Activated gamma-delta T cell treated with anti-CD3 and anti-CD28 coated beads, Interleukin-2, amount 50 U/mL, for 16 hours (primary cell): ENCODE results near the gene OR5AC2.

Experiments
- DNase-seq: peaks from one replicate; pipeline ENCODE4 v3.0.0-alpha.2; 2020; ENCODE audit warnings: low read depth

The OR5AC2 gene, protein sequence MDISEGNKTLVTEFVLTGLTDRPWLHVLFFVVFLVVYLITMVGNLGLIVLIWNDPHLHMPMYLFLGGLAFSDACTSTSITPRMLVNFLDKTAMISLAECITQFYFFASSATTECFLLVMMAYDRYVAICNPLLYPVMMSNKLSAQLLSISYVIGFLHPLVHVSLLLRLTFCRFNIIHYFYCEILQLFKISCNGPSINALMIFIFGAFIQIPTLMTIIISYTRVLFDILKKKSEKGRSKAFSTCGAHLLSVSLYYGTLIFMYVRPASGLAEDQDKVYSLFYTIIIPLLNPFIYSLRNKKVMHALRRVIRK

DNA sequence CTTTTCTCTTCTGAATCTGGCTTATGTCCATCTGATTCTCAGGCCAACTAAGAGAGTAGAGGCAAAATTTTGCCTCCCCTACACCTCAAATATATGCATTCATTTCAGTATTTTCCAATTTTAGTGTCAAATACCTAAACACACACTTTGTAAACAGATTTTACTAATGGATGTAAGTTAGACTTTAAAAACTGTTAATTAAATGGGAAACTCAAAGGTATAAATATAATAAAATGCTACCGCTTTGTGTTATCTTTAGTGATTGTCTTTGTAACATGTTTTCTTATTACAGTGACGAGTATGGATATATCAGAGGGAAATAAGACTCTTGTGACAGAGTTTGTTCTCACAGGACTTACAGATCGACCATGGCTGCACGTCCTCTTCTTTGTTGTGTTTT is at the start of gene OR5AC2:
Gene OR5AC2, plus strand, starts transcription at position 301 of the 400 bp plus-strand sequence. Its CDS starts 0 bp downstream, at position 301.
- DNase-seq, result no peak

DNA sequence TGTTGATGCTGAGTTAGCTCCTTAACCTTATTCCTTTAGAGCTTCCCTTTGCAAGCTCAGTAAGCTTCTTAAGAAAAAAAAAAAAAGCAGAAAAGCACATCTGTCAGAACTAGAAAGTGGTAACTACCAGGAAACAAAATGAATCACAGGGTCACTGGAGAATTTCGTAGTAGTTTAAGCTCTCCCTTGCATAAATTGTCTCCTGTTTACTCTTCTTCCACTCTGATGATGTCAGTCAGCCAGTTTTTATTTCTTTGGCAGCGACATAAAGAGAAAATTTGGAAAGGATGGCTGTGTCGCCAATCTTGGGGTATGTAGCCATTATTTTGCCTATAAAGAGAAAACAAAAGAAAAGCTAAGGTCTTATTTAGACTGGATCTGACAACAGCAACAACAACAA is 48.7 kb upstream of the OR5AC2 start:
- no peak for DNase-seq

DNA sequence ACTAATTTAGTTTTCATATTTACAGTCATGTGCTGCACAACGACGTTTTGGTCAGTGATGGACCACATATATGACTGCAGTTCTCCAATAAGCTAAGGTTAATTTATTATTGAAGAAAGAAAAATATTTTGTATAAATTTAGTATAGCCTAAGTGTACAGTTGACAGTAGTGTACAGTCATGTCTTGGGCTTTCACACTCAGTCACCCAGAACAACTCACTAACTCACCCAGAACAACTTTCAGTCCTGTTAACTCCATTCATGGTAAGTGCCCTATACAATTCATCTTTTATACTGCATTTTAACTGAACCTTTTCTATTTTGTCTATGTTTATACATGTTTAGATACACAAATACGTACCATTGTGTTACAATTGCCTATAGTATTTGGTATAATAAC is 48.1 kb upstream of the OR5AC2 start:
- DNase-seq, result no peak

DNA sequence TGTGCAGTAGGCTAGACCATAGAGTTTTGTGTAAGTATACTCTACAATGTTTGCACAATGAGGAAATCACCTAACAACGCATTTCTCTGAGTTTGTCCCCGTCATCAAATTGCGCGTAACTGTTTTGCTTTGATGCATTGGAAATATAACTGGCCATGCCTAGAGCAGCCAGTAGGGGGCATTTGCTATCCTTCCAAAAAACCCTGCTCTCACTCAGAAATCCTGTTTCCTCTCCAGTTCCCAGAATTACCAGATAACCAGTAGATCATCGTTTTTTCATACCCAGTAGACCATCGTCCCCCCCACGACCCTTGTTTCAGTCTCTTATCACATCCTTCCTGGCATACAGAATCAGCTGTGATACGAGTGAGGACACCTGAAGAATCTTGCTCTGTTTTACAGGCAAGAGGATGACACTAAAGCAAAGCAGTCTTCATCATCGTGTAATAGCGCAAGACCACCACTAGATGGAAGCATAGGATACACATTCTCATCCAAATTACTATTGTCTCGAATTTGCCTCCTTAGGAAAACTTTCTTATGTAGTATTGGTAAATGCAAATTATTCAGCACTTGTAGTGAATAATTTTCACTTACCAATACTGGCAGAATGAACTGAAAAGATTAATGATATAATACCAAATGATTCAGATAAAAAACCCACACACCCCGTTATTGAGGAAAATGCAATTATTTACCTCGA is 47.5 kb upstream of the OR5AC2 start:
- DNase-seq, result peak; percentile 49

DNA sequence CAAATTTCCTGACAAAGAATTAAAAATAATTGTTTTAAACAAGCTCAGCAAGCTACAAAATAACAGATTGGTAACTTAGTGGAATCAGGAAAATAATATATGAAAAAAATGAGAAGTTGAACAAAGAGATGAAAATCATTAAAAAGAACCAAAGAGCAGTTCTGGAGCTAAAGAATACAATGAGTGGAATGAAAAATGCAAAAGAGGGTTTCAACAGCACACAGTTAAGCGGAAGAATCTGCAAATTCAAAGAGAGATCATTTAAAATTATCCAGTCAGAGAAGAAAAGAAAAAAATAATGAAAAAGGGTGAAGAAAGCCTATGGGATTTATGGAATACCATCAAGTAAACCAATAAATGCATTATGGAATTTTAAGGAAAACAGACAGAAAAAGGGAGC is 45.6 kb upstream of the OR5AC2 start:
- DNase-seq, result no peak

DNA sequence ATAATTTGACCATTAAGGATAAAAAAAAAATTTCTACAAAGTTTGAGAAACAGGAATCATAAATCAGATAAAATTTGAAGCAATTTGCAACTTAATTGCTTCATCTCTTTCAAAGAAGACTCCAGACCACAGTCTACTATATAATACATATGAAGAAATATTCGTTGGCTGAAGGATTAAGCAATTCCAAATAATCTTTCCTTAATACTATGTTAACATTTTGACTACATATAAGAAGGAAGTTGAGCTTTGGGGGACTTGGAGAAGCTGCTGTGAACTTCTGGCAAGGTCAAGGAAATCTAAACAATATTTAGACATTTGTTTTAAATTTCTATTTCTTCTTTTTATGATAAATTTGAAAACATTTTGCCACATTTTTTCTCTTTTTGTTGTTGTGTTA is 38.4 kb upstream of the OR5AC2 start:
- no peak for DNase-seq

DNA sequence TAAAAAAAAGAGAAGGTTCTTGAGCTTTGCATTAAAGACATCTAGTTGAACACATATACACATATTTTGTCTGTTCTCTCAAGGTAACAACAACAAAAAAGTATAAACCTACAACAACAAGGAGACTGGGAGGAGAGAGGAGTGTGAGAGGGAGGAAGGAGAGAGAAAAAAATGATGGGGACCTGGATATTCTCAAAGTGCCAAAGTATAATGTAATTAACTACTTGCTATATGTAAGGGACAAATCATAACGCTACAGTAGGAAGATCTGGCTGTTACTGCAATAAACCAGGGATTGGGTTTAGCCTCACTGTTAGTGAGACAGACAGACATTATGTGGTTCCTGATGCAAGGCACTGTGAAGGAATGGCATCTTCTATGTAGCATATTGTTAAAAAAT is 37.7 kb upstream of the OR5AC2 start:
- no peak for DNase-seq

DNA sequence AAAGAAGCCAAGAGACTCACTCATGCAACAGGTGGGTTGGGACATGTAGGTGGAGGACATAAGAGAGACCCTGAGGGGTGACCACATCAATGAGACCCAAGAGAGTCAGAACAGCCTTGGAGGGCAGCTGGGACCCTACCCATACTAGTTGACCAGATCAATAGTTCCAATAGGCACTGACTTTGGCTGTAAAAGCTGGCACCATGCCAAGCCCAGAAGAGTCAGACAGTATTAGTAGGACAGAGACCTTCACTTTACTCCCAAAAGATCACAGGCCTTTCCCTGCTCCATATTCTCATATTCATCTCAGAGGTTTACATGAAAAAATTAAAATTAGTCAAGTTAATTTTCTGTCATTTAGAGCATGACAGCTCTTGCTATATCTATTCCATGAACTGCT is 30.9 kb upstream of the OR5AC2 start:
- DNase-seq, result no peak

DNA sequence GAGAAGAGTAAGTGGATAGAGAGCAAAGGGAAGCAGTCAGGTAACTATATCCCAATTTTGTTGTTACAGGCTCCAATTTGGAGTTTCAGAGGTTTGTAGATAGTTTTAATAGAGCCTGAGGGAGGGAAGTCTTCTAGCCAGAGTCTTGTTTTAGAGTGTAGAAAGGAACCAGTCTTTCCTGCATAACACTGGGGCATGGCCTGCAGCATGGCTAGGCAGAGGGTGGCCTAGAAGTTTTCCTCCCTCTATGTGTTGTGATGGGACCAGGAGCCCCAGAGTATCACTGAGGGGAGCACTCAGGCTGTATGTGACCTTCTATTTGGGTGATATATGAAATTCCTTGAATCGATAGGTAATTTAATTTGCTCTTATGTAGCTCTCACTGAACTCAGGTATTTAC is 29.3 kb upstream of the OR5AC2 start:
- DNase-seq, result no peak

DNA sequence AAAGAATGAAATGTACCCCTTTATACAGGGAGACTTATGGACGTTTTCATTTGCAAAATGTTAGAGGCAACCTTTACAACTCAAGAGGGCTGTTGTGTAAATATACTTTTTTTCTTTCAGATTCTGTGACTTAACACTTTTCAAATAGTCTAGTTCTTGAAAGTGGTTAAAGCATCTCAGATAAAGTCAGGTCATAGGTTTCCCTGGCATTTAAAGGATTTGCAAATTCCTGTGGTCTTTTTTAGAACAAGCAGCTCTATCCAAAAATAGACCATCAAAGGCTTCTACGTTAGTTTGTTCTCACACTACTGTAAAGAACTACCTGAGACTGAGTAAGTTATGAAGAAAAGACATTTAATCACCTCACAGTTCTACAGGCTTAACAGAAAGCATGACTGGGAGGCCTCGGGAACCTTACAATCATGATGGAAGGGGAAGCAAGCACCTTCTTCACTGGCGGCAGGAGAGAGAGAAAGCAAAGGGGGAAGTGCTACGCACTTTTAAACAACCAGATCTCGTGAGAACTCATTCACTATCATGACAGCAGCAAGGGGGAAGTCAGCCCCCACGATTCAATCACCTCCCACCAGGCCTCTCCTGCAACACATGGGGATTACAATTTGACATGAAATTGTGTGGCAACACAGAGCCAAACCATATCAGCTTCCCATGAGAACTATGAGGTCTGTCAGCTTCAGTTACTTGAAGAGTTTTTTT is 28.6 kb upstream of the OR5AC2 start:
- DNase-seq, result no peak

DNA sequence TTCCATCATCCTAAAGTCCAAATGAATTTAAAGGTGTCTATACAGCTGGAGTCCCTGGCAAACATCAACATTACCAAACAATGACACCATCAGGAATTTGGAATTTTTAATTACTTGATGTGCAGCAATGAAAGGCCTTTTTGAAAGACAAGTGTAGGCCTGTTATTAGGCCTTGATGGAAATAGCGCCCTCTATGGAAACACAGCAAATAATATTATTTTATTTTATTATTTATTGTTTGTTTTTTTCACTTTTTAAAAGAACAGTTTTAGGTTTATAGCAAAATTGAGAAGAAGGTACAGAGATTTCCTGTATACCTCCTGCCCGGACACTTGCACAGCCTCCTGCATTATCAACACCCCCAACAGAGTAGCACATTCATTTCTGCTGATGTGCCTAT is 18.1 kb upstream of the OR5AC2 start:
- no peak for DNase-seq

DNA sequence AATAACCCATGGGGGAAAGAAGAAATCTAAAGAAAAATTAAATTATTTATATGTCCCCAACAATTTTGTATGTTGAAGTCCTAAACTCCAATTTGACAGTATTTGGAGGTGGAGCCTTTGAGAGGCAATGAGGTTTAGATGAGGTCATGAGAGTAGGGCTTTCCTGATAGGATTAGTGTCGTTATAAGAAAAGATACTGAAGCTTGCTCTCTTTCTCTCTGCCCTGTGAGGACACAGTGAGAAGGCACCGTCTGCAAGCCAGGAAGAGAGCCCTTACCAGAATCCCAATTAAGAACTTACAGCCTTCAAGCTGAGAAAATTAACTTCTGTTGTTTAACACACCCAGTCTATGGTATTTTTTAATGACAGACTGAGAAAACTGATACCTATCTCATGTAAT is 16.1 kb upstream of the OR5AC2 start:
- no peak for DNase-seq

DNA sequence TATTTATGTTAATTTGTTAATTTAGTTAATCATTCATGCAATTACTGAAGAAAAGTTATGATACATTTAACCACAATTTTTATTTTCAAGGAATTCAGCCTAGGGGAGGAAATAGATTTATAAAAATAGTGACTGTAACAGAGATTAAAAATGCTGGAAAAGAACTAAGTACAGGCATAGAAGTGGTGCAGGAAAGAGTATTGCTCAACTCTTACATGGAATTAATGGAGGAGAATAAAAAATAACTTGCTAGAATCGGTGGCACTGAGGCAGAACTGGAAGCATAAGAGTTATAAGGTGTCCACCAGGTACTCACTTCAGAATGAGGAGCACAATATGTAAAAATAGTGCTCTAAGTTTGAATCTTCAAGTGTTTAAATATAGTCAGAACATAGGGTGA is 13.5 kb upstream of the OR5AC2 start:
- DNase-seq, result no peak

DNA sequence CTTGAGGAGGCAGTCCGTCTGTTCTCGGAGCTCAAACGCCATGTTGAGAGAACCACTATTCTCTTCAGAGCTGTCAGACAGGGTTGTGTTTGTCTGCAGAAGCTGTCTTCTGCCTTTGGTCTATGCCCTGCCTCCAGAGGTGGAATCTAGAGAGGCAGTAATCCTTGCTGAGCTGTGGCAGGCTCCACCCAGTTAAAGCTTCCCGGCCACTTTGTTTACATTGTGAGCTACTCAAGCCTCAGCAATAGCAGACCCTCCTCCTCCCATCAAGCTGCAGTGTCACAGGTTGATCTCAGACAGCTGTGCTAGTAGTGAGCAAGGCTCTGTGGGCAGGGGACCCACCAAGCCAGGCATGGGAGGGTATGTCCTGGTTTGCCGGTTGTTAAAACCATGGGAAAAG is 8.9 kb downstream of the OR5AC2 start:
- no peak for DNase-seq

DNA sequence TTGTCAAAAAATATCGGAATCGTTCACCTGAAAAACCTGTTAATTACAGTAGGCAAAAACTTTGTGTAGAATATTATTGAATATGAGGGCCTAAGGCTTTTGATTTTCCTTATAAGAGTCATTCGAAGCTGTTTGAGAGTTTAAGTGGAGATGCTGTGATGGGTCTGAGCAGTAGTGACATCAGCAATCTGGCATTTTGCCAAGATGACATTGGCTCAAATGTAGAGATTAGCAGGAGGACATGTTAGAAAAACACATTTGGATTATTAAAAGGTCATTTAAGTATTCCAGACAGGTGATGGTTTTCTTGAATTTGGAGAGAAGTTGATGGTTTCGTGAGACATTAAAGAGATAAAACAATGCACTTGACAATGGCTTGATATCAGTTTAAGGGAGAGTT is 12.9 kb downstream of the OR5AC2 start:
- no peak for DNase-seq

DNA sequence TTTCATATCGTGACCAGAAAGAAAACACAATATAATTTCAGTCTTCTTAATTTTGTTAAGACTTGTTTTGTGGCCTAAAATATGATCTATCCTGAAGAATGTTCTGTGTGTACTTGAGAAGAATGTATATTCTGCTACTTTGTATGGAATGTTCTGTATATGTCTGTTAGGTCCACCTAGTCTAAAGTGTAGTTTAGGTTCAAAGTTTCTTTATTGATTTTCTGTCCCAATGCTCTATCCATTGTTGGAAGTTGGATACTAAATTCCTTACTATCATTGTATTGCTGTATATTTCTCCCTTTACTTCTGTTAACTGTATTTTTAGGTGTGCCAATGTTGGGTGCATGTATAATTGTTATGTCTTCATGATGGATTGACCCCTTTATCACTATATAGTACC is 21.2 kb downstream of the OR5AC2 start:
- no peak for DNase-seq

DNA sequence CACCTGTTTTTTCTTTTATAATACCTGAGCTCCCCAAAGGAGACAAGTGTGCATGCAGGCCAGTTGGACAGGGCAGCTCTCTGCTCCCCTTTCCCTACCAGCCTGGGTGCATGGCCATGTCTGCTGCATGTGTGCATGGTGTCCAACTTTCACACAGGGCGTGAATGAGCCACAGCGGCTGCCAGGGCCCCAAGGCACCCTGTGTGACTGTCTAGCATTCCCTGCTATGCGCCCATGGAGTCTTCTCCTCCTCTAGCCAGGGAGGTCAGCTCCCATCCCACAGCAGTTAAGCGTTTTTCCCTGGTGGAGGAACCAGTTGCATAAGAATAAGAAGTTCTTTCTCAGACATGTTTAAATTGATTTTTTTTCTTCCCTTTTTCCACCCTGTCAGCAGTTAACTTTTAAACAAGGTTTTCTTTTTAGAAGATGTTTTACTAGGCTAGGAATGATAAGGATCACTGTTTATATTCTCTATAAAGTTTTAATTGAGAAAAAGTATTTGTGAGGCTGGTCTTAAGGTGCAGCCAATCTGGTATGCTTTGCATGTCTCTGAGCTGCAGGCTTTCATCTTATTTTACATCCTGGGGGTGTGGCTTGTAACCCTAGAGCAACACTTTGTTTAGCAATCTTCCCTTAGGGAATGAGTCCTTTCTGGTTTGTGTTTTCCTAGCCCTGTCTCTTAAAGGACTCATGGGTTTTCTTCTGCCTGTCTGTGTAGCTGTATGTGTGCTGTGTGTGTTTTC is 23.0 kb downstream of the OR5AC2 start:
- DNase-seq, result no peak

DNA sequence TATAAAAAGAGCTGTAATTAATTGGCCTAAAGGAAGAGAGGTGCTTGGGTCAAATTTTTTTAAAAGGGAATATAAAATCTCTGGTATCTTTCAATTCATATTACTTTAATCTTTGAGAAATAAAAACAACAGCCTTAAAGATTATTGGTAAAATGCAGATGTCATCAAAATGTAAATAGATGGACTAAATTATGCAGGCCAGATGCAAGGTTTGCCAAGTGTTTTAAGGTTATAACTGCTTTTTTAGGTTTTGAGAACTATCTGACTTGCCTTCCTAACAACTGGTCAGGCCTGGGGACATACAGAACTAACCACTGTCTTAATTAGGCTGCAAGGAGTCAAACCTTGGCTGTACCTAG is 23.6 kb downstream of the OR5AC2 start:
- no peak for DNase-seq

DNA sequence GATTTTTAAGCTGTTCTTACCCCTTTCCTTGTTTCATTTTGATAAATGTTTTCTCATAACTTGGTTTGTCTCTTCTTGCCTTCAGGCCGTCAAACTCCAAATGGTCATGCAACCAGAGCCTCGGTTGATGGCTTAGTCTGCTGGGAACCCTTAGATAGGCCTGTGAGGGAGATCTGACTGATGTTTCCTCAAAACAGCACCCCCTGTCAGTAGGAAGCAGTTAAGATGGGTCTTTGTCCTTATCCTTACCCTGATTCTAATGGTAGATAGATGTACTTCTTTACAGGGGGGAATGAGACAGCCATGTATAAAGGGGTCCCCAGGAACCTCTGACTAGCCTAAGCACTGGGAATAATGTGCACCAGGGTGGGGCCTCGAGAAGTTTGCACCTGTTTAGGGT is 27.3 kb downstream of the OR5AC2 start:
- no peak for DNase-seq

DNA sequence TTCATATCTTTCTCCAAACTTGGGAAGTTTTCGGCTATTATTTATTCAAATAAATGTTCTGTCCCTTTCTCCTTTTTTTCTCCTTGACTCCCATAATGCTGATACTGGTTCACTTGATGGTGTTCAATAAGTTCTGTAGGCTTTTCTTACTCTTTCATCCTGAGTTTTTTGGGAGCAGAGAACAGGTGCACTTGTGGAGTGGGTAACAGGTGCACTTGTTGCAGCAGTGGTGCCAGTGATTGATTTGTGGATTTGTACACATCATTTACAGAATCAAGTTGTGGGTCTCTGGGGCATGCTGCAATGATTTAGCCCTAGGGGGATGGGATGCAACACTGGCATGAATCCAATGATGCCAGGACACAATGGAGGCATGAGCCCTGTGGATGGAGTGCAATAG is 28.7 kb downstream of the OR5AC2 start:
- DNase-seq, result no peak

DNA sequence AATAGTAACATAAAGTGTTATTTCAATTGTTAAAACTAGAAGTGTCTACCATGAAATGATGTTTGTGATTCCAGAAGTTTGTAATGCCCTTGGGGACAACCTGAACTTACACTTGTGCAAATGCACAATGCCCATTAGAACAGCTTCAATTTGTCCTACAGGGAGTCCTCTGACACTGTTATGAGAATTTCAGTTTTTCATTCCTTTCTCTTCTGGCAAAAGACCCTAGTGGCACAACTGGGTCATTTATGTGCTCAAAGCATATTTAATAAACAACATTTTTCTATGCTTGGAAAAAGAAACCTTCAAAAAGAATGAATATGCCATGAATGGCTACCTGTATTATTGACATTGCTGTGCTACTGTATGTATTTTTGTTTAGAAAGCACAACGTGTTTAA is 43.4 kb downstream of the OR5AC2 start, which contains the start of gene OR5H1:
Gene OR5H1, plus strand, starts transcription at position 301 of the 400 bp plus-strand sequence. CDS start 1,977 bp downstream, outside the sequence.
- DNase-seq, result no peak

DNA sequence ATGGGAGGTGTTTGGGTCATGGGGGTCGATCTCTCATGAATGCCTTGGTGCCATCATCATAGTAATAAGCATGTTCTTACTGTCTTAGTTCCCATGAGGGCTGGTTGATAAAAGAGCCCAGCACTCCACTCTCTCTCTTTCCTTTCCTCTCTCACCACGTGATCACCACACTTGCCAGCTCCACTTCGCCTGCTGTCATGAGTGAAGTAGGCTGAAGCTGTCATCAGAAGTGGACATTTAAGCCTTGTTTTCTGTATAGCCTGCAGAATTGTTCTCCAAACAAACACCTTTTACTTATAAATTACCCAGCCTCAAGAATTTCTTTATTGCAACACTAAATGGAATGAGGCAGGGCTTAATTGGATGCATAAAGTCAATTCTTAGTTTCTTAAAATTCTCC is 49.7 kb downstream of the OR5AC2 start:
- no peak for DNase-seq
